Stimulated activated CD8-positive, alpha-beta memory T cell treated with anti-CD3 and anti-CD28 coated beads, Interleukin-2, amount 100 ng/mL, for 48 hours (primary cell): ENCODE results near the gene CACNG5.
"Not testable (repeated sequence)": the region's sequence is repeated elsewhere in the genome, so short reads cannot be mapped to it uniquely, and the experiment has no call there.

Source experiments
- DNase-seq, 2 donors: peaks; one replicate each; pipeline ENCODE4 v3.0.0-alpha.2; 2020; ENCODE audit warnings: low read depth in 2 of 2

CACNG5 gene

GRCh38 chr17:66849032-66849655 lies 14.2 kb downstream of the CACNG5 start:
- DNase-seq = no peak

GRCh38 chr17:66849851-66850580 lies 15.1 kb downstream of the CACNG5 start:
- DNase-seq = no peak

GRCh38 chr17:66850692-66851091 lies 15.8 kb downstream of the CACNG5 start:
- no peak for DNase-seq

GRCh38 chr17:66855204-66855603 lies 20.3 kb downstream of the CACNG5 start:
- DNase-seq = peak; percentile 17 to 36

- no peak for DNase-seq
Observed at GRCh38 chr17:66858226-66859083, 23.5 kb downstream of the CACNG5 start.

GRCh38 chr17:66859353-66859752 lies 24.4 kb downstream of the CACNG5 start:
- no peak for DNase-seq

GRCh38 chr17:66860204-66860603 lies 25.3 kb downstream of the CACNG5 start:
- DNase-seq = no peak

- no peak for DNase-seq
Observed at GRCh38 chr17:66863820-66864219, 28.9 kb downstream of the CACNG5 start.

GRCh38 chr17:66865151-66865550 lies 30.2 kb downstream of the CACNG5 start:
- DNase-seq = no peak

- no peak for DNase-seq
Observed at GRCh38 chr17:66873962-66874361, 39.0 kb downstream of the CACNG5 start.

GRCh38 chr17:66884931-66885330 lies 50.0 kb downstream of the CACNG5 start:
- no peak for DNase-seq

- no peak for DNase-seq
Observed at GRCh38 chr17:66885417-66885816, 50.5 kb downstream of the CACNG5 start.

GRCh38 chr17:66889480-66890230 lies 54.7 kb downstream of the CACNG5 start:
- DNase-seq = no peak

GRCh38 chr17:66892246-66892645 lies 57.3 kb downstream of the CACNG5 start:
- DNase-seq = no peak

GRCh38 chr17:66893382-66893781 lies 58.5 kb downstream of the CACNG5 start:
- DNase-seq = no peak

- no peak for DNase-seq
Observed at GRCh38 chr17:66893863-66894262, 58.9 kb downstream of the CACNG5 start.

- no peak for DNase-seq
Observed at GRCh38 chr17:66897141-66897540, 62.2 kb downstream of the CACNG5 start.

GRCh38 chr17:66898536-66898935 lies 63.6 kb downstream of the CACNG5 start:
- DNase-seq = no peak

GRCh38 chr17:66900126-66901010 lies 65.5 kb downstream of the CACNG5 start:
- no peak for DNase-seq

GRCh38 chr17:66903296-66903695 lies 68.4 kb downstream of the CACNG5 start:
- not testable (repeated sequence) for DNase-seq

- no peak for DNase-seq
Observed at GRCh38 chr17:66903781-66904180, 68.9 kb downstream of the CACNG5 start.
